EH (cell line): ENCODE data around the gene FRG1.
"Not testable (repeated sequence)": the region's sequence is repeated elsewhere in the genome, so short reads cannot be mapped to it uniquely, and the experiment has no call there.

Experiments used
- DNase-seq: peaks from one replicate; pipeline ENCODE4 v3.0.0-alpha.2; 2015; ENCODE audit warnings: low read depth

The FRG1 gene

DNA sequence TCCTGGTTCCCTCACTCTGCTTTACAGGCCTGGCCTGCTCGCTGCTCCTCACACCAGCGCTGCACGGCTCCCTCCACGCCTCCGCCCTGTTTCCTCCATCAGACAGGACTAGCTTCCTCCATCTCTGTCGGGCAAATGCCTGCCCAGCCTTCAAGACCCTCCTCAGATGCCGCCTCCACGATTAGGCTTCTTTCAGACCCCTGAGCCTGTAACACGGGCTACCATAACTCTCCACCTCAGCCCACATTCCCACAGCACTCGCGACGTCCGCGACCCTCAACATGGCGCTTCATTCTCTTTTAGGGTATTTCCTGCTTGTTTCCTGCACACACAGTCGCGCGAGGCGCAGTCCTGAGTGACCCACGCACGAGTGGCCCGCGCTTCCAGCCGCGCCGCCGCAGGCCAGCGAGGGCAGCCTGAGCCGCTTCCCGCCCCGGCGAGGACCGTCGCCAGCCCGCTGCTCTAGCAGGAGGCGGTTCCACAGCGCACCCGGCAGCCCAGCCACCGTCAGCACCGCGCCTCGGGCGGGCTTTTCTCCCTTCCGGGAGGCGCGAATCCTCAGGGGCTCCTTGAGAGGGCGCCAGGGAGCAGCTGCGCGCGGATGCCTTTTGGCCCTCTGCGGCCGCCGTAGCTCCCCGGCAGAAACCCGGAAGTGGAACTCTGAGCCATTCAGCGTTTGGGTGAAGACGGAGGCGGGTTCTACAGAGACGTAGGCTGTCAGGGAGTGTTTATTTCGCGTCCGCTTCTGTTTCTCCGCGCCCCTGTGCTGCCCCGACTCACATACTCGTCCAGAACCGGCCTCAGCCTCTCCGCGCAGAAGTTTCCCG is at the start of gene FRG1:
TSS of gene FRG1 (plus strand) at position 695 of the 827 bp plus-strand sequence. CDS start 138 bp downstream, outside the sequence.
- peak; percentile 95 for DNase-seq

DNA sequence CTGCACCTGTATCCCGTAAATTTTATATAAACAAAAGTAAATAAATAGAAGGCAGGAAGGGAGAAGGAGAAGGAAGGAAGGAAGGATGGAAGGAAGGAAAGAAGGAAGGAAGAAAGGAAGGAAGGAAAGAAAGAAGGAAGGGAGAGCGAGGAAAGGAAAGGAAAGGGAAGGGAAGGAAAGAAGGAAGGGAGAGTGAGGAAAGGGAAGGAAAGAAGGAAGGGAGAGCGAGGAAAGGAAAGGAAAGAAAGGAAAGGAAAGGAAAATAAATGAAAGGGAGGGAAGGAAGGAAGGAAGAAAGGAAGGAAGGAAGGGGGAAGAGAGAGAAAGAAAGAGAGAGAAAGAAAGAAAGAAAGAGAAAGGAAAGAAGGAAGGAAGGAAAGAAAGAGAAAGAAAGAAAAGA is 43.0 kb upstream of the FRG1 start:
- DNase-seq: no peak

DNA sequence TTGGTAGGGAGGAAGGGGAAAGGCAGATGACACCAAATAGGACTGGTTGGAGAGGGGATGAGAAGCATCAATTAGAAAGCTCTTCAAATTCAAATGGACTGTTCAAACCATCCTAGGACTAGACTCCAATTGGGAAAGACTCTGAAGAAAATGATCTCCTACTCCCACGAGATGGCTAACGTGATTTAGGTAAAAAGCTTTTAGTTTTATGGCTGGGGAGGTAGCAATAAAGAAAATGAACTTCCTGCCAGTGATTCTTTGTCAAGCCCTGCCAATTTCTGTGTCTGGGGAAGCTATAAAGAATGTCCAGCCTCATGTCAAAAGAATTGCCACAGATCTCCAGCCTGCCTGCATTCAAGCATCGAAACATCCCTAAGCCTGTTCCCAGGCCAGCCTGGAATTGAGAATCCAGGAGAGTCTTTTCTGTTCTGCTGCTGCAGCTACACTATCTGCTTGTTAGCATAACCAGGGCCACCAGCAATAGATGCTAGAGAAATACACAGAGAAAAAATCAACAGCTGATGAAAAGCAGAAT is 41.1 kb upstream of the FRG1 start:
- peak; percentile 1 for DNase-seq

DNA sequence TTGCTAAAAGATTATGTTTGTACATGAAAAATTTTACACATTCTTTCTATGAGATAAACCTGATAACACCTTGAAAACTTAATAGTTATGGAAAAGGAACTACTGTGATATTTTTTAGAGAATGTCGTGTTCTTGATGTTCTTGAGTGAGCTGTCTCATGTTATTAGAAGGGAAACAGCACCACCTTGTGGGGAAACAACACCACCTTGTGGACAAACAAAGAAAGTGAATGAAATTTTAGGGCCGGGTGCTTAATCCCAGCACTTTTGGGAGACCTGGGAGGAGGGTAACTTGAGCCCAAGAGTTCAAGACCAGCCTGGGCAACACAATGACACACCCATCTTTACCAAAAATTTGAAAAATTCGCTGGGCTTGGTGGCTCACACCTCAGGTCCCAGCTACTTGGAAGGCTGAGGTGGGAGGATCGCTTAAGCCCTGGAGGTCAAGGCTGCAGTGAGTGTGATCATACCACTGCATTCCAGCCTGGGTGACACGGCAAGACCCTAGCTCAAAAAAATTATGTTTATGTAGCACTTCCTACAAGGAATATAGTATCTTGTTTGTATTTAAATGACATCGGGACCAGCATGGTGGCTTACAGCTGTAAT is 36.1 kb upstream of the FRG1 start:
- DNase-seq: peak; percentile 73

DNA sequence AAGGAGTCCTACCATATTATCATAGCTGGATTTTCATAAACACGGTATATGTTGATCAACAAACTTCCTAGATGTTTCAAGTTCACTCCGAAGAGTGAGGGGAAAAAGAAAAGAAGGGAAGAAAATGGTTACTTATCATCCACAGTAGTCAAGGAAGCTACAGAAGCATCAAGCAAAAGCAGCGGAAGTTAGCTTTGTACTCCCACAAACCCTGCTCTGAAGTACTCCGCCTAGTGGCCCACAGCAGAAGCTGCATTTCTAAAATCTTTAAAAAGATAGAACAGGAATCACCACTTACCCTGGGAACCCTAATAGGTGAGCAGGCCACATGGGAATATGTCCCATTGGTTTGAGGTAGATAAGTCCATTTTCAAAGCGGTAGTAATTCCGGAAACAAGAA is 28.5 kb upstream of the FRG1 start:
- DNase-seq: peak; percentile 3

DNA sequence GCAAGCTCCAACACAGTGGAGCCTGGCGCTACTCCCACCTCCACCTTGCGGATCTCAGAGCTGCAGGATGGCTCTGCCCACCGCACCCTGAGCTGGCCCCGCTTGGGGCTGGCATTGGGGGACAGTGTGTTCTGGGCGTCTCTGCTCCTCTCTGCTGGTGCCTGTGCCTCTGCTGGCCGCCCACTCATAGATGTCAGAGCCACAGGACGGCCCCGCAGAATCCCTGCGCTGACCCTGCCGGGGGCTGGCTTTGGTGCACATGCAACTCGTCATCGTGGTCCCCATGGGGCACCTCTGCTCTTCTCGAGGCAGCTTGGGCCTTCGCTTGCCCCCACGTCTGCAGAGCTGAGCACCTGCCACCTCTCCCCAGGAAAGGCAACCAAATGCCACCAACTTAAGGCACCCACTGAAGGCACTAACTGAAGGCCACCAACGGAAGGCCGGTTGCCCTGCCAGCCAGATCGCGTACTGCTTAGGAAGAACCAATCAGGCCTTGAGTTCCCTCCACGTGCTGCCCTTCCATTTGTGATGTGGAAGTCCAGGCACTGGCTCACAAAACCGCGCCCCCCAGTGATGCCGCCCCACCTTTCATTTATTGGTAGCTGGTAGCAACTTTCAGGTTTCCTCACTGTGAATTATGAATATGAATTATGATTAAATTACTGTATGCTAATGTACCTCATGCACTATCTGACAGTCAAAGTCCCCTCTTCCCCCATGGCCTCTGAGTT is 23.3 kb upstream of the FRG1 start:
- DNase-seq: no peak

DNA sequence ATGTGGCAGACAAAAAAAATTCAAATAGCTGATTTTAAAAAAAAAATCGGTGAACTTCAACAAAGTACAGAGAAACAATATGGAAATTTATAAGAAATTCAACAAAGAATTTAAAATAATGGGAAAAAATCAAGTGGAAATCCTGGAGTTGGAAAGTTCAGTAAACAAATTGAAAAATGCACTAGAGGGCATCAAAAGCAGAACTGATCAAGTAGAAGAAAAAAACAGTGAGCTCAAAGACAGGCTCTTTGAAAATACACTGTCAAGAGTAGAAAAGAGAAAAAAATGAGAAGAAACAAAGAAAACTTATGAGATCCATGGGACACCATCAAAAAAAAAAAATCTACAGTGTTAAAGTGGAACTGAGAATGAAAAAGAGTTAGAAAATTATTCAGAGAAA is 19.6 kb upstream of the FRG1 start:
- DNase-seq: no peak

DNA sequence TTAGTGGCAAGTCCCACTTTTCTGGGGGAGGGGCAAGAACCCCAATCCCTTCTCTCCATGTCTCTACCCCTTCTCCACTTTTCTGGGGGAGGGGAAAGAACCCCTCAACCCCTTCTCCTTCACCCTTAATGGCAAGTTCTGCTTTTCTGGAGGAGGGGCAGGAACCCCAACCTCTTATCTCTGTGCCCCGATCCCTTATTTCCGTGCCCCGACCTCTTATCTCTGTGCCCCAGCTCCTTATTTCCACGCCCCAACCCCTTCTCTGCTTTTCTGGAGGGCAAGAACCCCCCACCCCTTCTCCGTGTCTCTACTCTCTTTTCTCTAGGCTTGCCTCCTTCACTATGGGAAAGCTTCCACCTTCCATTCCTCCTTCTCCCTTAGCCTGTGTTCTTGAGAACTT is 13.9 kb upstream of the FRG1 start:
- DNase-seq: not testable (repeated sequence)

DNA sequence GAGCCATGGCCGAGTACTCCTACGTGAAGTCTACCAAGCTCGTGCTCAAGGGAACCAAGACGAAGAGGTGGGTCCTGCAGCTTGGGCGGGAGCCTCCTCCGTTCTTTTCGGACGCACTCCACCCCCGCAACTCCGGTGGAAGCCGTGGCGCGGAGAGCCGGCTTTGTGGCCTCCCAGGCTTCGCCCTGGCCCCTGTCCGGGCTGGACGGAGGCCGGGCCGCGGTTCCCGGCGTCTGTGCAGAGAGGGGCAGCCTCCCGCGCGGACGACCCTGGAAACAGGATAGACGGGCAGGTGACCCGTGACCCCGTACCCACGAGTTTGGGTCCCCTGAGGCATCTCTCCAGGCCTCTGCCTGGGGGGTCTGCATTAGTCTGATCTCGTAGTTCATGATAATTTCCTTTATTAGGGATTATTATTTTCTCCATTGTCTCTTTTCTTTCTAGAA is 356 bp downstream of the FRG1 start:
- DNase-seq: no peak

DNA sequence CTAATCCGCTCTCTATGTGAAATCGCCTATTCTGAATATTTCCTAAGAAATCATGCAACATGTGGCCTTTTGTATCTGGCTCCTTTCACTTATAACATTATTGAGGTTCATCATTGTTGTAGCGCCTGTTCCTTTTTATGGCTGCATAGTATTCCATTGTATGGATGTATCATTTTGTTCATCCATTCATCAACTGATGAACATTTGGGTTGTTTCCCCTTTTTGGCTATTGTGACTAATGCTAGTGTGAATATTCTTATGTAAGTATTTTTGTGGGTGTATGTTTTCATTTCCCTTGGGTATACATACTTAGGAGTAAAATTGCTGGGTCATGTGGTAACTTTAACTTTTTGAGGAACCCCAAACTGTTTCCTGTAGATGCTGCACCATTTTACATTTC is 1.7 kb downstream of the FRG1 start:
- not testable (repeated sequence) for DNase-seq

DNA sequence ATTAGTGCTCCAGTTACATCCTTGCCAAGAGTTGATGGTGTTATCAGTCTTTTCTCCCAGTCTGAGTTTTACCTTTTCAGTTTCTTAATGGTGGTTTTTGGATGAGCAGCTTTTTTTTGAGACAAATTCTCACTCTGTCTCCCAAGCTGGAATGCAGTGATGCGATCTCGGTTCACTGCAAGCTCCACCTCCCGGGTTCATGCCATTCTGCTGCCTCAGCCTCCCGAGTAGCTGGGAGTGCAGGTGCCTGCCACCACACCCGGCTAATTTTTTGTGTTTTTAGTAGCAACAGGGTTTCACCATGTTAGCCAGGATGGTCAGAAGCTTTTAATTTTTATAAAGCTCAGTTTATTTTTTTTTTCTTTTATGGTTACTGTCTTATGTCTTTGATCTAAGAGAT is 3.4 kb downstream of the FRG1 start:
- DNase-seq: not testable (repeated sequence)

DNA sequence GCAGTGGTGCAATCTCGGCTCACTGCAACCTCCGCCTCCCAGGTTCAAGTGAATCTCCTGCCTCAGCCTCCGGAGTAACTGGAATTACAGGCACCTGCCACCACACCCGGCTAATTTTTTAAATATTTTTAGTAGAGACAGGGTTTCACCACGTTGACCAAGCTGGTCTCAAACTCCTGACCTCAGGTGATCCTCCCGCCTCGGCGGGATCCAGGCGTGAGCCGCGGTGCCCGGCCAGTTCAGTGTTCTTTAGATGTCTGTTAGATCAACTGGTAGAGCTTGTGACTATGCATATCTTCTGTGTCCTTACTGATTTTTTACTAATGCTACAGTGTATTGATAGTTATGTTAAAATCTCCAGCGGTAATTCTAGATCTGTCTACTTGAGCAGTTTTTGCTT is 6.2 kb downstream of the FRG1 start:
- DNase-seq: not testable (repeated sequence)

DNA sequence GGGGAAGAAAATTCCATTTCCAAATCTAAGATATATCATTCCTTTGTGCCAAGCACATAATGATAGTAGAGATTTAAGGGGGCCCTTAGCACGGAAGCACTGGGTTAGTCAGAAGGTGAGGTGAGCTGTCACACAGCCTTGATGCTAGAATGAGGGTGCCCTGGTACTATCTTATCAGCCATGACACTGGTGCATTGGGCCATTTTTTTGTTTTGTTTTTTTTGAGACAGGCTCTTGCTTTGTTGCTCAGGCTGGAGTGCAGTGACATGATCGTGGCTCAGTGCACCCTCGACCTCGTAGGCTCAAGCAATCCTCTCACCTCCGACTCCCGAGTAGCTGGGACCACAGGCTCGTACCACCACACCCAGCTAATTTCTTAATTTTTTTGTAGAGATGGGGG is 7.8 kb downstream of the FRG1 start:
- DNase-seq: not testable (repeated sequence)

DNA sequence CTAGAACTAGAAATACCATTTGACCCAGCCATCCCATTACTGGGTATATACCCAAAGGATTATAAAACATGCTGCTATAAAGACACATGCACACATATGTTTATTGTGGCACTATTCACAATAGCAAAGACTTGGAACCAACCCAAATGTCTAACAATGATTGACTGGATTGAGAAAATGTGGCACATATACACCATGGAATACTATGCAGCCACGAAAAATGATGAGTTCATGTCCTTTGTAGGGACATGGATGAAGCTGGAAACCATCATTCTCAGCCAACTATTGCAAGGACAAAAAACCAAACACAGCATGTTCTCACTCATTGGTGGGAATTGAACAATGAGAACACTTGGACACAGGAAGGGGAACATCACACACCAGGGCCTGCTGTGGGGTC is 28.6 kb downstream of the FRG1 start:
- DNase-seq: not testable (repeated sequence)

DNA sequence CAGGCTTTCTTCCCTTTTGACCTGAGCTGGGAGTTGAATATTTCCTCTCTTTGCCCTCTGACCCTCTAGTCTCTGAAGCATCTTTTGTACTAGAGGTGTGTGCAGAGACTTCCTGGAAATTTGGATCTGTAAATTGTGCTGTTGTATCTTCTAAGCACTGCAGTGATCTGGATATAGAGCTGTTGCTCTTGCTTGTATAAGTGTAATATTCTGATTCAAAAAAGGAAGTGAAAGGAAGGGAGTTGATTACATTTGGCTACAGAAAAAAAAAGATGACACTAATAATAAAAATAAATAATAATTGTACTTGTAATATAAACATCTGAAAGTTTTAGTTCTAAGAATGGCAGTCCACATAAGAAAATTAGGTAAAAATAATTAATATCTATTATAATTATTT is 33.0 kb downstream of the FRG1 start:
- no peak for DNase-seq

DNA sequence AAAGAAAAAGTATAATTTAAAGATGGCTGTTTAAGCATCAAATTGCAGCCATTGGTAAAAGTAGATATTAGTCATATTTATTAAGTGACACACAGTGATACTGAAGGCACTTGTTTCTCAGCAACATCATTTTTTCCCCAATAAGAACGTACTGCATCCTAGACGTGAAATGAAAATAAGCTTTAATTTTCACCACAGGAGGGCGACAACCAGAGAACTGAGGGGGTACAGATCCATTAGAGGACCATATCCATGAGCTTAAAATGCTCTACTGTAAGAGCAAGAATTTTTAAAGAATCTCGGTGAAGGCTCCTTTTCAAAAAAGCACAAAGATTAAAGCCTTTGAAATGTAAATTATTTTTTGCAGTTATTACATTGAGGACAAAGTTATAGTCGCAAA is 33.4 kb downstream of the FRG1 start:
- peak; percentile 7 for DNase-seq

DNA sequence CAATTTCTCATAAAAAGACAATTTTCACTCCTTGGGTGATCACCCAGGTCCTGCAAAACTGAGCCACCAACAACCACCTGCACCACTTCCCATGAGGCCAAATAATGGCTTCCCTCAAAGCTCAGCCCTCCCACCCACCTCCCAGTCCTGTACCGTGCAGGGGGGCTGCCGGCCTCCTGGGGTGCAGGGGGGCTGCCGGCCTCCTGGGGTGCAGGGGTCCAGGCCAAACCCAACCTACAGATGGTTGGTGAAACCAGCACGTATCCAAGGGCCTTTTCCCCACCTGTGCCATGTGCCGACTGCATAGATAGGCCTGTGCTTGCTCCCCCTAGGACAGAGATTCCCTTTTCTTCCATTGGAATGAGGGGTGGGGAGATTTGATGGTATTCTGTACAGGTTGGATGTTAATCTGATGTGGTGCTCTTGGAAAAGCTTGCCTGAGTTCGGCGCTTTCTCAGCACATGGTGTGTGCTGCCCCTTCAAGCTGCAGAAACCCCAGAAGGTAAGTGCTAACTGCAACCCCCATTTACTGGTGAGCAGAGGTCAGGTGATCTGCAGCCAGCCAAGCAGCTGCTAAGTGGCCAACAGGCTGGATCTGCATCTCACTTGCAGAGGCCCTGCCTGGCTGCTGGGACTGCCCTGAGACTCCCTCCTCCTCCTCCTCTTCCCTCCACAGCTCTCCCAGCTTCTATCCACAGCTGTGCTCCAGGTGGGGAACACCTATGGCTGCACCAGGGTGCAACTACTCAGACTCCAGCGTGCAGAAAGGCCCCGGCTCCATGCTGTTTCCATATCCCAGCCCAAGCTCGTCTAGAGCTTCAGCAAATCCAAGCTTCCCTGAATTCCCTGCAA is 38.8 kb downstream of the FRG1 start:
- no peak for DNase-seq

DNA sequence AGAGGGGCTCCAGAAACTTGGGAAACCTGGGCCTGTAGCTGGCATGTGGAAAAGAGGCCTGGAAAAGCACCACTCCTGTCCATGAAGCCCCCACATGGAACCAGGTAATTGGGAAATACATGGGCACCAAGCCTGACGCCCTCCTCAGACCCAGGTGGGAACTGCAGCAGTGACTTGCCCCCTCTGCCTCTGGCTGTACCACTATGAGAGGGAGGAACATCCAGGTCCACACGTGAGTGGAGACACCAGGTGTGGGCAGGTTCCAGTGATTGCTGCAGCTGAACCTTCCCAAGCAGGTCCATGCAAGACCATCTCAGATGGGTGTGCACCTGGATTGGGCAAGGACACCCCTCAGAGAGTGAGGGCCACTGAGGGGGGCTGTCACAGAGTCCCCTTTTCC is 39.6 kb downstream of the FRG1 start:
- DNase-seq: not testable (repeated sequence)

DNA sequence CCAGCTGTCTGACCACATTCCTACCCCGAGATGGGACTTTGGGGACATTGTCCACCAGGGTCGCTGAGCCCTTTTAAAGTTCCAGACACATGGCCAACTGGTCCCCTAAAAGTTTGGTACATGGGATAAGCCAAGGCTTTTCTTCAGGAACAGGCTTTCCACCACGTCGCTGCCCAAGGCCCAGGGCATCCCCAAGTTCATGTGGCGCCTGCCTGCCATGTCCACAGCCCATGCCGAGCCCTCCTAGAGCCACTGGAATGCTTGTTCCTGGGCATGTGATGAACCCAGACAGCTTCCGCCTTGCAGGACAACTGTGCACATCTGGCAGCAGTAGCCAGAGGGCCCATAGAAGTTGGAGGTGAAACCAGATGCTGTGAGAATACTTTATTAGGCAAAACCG is 41.3 kb downstream of the FRG1 start:
- no peak for DNase-seq

DNA sequence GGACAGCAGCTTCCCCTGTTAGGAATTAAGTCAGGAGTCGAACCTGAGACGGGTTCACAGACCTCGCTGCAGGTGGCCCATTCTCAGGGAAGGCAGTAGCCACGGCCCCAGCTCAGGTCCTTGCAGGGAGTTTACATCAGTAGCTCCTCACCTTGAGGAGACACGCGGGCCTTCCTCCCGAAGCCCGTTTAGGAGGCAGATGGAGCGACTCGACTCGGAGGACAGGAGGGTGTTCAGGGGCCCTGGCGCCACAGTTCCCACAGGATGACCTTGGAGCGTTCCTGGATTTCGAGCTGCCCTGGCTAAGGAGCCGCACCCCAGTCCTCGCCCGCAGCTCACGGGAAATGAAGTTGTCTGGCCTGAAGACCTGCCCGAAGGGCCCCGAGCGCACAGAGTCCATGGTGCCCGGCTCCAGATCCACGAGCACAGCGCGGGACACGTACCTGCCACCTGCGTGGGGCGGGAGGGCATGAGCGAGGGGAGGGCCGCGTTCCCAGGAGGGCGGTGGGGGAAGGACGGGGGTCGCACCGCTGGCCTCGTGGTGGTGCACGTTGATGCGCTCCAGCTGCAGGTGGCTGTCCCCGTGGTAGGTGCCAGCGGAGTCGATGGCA is 43.3 kb downstream of the FRG1 start:
- not testable (repeated sequence) for DNase-seq

DNA sequence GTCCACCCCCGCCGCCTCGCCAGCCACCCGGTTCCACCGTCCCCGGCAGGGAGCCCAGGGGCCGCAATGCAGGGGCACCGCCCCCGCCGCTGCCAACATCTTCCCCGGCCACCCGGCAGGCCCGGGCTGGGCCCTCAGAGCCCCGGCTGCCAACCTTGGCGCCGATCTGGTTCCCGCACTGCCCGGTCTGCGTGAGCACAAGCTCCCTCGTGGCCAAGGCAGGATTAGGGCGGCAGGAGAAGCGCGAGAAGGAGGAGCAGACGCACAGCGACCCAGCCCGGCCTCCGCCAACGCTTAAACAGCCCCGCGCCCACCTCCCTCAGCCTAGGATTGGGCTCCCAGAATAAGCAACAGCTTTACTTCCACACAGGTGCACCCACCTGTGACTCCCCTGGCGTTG is 44.0 kb downstream of the FRG1 start:
- not testable (repeated sequence) for DNase-seq
